Measurements from ENCODE around the gene LNP1. TPM values are rescaled to one million over a fixed set of nuclear protein-coding genes. Genes with fewer than 3 reads are reported as not detected.

Gene LNP1
- total RNA-seq, 1 donor from 2014 or later = 2.6 TPM

DNA sequence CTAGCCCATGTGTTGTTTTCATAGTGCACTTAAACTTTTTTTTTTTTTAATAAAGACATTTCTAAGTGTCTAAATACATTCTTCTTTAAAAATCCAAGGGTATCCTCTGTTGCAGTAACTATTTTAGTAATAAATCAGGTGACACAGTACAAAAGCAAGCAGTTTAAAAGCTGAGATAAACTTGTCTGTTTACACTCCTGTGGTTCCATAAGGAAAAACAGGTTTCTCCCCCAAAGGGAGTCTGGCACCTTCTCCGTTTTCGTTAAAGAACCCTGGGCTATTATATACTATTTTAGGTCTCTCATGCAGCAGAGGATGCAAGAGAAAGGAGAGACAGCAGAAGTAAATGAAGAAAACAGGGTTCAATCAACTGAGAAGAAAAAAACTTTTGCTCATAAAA, 47.9 kb downstream of the LNP1 start:
- H3K9ac ChIP-seq (ENCODE audit: low read length) = no peak overlapping the region
- H3K4me3 ChIP-seq (ENCODE audit: insufficient read depth, low read depth, low read length) = no peak overlapping the region
- H3K27me3 Mint-ChIP-seq (ENCODE audit: low read depth, unreplicated experiment) = no peaks in the 10 kb centered on the region
- H3K4me1 ChIP-seq (ENCODE audit: insufficient read depth, low read length) = no peaks in the 10 kb centered on the region
- H2AFZ ChIP-seq (ENCODE audit: low read depth, low read length) = no peak overlapping the region
- H3K36me3 Mint-ChIP-seq (ENCODE audit: low read depth, unreplicated experiment) = peaks cover 7% of the 10 kb centered on the region
- no peak for DNase-seq (ENCODE audit: low read depth)
- H3K36me3 ChIP-seq (ENCODE audit: insufficient read depth, low read length) = no peaks in the 10 kb centered on the region
- no peaks in the 10 kb centered on the region for H4K20me1 ChIP-seq (ENCODE audit: insufficient read depth, low read length)
- no peak overlapping the region for H3K27ac Mint-ChIP-seq (ENCODE audit: unreplicated experiment)
- peaks cover 12% of the 10 kb centered on the region for H3K9me3 Mint-ChIP-seq (ENCODE audit: unreplicated experiment)
- H3K79me2 ChIP-seq (ENCODE audit: insufficient read depth, low read length) = no peaks in the 10 kb centered on the region
- H3K27me3 ChIP-seq (ENCODE audit: insufficient read depth, low read length) = no peaks in the 10 kb centered on the region
- TF ChIP-seq EZH2 (IDR thresholded peaks at IDR 0.05; ENCODE audit: insufficient read depth, low read length) = no peak
- TF ChIP-seq, protein P1, sequence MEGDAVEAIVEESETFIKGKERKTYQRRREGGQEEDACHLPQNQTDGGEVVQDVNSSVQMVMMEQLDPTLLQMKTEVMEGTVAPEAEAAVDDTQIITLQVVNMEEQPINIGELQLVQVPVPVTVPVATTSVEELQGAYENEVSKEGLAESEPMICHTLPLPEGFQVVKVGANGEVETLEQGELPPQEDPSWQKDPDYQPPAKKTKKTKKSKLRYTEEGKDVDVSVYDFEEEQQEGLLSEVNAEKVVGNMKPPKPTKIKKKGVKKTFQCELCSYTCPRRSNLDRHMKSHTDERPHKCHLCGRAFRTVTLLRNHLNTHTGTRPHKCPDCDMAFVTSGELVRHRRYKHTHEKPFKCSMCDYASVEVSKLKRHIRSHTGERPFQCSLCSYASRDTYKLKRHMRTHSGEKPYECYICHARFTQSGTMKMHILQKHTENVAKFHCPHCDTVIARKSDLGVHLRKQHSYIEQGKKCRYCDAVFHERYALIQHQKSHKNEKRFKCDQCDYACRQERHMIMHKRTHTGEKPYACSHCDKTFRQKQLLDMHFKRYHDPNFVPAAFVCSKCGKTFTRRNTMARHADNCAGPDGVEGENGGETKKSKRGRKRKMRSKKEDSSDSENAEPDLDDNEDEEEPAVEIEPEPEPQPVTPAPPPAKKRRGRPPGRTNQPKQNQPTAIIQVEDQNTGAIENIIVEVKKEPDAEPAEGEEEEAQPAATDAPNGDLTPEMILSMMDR (IDR thresholded peaks at IDR 0.05; ENCODE audit: insufficient read depth, low read depth, low read length) = no peak
- H3K4me3 Mint-ChIP-seq (ENCODE audit: unreplicated experiment) = no peak overlapping the region
- no peaks in the 10 kb centered on the region for H3K4me1 Mint-ChIP-seq (ENCODE audit: low read depth, unreplicated experiment)
- H3K27ac ChIP-seq (ENCODE audit: low read depth, low read length) = no peak overlapping the region
- no peak for FAIRE-seq
- H3K4me2 ChIP-seq (ENCODE audit: low read length) = no peak overlapping the region
- no peaks in the 10 kb centered on the region for H3K9me3 ChIP-seq (ENCODE audit: insufficient read depth, low read depth, low read length)

DNA sequence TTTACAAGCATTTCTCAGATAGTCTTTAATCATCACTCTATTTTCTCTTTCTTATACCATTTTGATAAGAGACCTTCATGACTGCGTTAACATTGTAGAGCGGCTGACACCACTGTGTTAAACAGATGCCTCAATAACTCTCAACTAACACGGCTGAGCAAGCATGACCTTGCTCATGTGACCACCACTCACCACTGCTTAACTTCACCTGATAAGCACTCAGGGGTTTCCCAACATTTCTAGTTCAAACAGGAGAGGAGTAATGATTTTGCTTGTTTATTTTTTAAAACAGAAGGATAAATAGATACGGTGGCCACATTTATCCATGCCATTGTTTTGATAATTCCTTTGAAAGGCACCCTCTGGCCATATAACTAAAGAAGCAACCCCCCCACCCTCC, 53.3 kb downstream of the LNP1 start:
- H3K27ac ChIP-seq (ENCODE audit: low read depth, low read length) = no peak overlapping the region
- H3K79me2 ChIP-seq (ENCODE audit: insufficient read depth, low read length) = no peaks in the 10 kb centered on the region
- no peaks in the 10 kb centered on the region for H3K27me3 ChIP-seq (ENCODE audit: insufficient read depth, low read length)
- DNase-seq (ENCODE audit: low read depth) (no peak), FAIRE-seq (no peak)
- Mint-ChIP-seq H3K4me1 (ENCODE audit: low read depth, unreplicated experiment) (no peaks in the 10 kb centered on the region), H3K9me3 (ENCODE audit: unreplicated experiment) (no peaks in the 10 kb centered on the region), H3K36me3 (ENCODE audit: low read depth, unreplicated experiment) (peaks cover 2% of the 10 kb centered on the region), H3K27ac (ENCODE audit: unreplicated experiment) (no peak overlapping the region), H3K4me3 (ENCODE audit: unreplicated experiment) (no peak overlapping the region), H3K27me3 (ENCODE audit: low read depth, unreplicated experiment) (no peaks in the 10 kb centered on the region)
- no peaks in the 10 kb centered on the region for H3K4me1 ChIP-seq (ENCODE audit: insufficient read depth, low read length)
- no peaks in the 10 kb centered on the region for H4K20me1 ChIP-seq (ENCODE audit: insufficient read depth, low read length)
- no peak overlapping the region for H3K4me2 ChIP-seq (ENCODE audit: low read length)
- H3K36me3 ChIP-seq (ENCODE audit: insufficient read depth, low read length) = no peaks in the 10 kb centered on the region
- TF ChIP-seq, protein P1 (IDR thresholded peaks at IDR 0.05; ENCODE audit: insufficient read depth, low read depth, low read length) = no peak
- TF ChIP-seq EZH2 (IDR thresholded peaks at IDR 0.05; ENCODE audit: insufficient read depth, low read length) = no peak
- H3K4me3 ChIP-seq (ENCODE audit: insufficient read depth, low read depth, low read length) = no peak overlapping the region
- H3K9me3 ChIP-seq (ENCODE audit: insufficient read depth, low read depth, low read length) = no peaks in the 10 kb centered on the region
- H2AFZ ChIP-seq (ENCODE audit: low read depth, low read length) = no peak overlapping the region
- H3K9ac ChIP-seq (ENCODE audit: low read length) = no peak overlapping the region

DNA sequence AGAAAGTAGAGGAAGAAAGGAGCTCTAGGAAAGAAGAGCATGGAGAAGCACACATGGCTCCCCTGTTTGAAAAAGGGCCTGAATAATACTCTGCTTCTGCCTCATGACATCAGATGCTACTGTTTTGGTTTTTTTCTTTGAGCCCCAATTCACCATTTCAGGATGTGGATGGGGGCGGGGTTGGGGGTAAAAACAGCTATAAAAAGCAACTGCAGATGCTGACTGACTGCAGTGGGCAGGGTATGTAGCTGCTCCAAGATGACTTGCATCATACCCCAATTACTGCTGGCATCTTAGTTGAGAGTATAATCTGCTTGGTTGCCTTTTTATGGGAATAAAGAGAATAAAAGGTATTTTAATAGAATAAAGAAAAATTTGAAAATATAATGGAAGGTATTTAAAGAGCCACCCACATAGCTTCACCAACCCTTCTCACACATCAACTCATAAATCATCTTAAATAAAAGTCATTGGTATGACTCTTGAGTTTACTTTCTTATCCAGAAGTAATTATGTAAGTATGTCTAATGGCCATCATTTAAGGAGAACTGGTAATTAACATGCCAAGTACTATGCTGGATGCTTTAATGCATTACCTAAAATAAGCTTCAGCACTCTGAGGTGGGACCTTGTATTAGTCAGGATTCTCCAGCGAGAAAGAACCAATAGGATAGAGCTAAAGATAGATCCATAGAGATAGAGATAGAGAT, 54.7 kb downstream of the LNP1 start:
- Histone ChIP-seq H3K4me2 (ENCODE audit: low read length) (no peak overlapping the region), H3K9ac (ENCODE audit: low read length) (no peak overlapping the region), H4K20me1 (ENCODE audit: insufficient read depth, low read length) (no peaks in the 10 kb centered on the region), H2AFZ (ENCODE audit: low read depth, low read length) (no peak overlapping the region), H3K36me3 (ENCODE audit: insufficient read depth, low read length) (no peaks in the 10 kb centered on the region), H3K4me1 (ENCODE audit: insufficient read depth, low read length) (no peaks in the 10 kb centered on the region), H3K79me2 (ENCODE audit: insufficient read depth, low read length) (no peaks in the 10 kb centered on the region), H3K4me3 (ENCODE audit: insufficient read depth, low read depth, low read length) (no peak overlapping the region), H3K9me3 (ENCODE audit: insufficient read depth, low read depth, low read length) (no peaks in the 10 kb centered on the region), H3K27me3 (ENCODE audit: insufficient read depth, low read length) (no peaks in the 10 kb centered on the region), H3K27ac (ENCODE audit: low read depth, low read length) (no peak overlapping the region)
- H3K4me1 Mint-ChIP-seq (ENCODE audit: low read depth, unreplicated experiment) = no peaks in the 10 kb centered on the region
- no peak overlapping the region for H3K4me3 Mint-ChIP-seq (ENCODE audit: unreplicated experiment)
- H3K36me3 Mint-ChIP-seq (ENCODE audit: low read depth, unreplicated experiment) = peaks cover 2% of the 10 kb centered on the region
- no peak for FAIRE-seq
- no peak for DNase-seq (ENCODE audit: low read depth)
- H3K9me3 Mint-ChIP-seq (ENCODE audit: unreplicated experiment) = no peaks in the 10 kb centered on the region
- H3K27ac Mint-ChIP-seq (ENCODE audit: unreplicated experiment) = no peak overlapping the region
- TF ChIP-seq EZH2 (IDR thresholded peaks at IDR 0.05; ENCODE audit: insufficient read depth, low read length) = no peak
- TF ChIP-seq, protein P1 (IDR thresholded peaks at IDR 0.05; ENCODE audit: insufficient read depth, low read depth, low read length) = no peak
- peaks cover 1% of the 10 kb centered on the region for H3K27me3 Mint-ChIP-seq (ENCODE audit: low read depth, unreplicated experiment)

Data from astrocyte (in vitro differentiated cells and primary cell).